Measurements from ENCODE around the gene CFHR3.
"Not testable (repeated sequence)": the region's sequence is repeated elsewhere in the genome, so short reads cannot be mapped to it uniquely, and the experiment has no call there.

The CFHR3 gene

DNA sequence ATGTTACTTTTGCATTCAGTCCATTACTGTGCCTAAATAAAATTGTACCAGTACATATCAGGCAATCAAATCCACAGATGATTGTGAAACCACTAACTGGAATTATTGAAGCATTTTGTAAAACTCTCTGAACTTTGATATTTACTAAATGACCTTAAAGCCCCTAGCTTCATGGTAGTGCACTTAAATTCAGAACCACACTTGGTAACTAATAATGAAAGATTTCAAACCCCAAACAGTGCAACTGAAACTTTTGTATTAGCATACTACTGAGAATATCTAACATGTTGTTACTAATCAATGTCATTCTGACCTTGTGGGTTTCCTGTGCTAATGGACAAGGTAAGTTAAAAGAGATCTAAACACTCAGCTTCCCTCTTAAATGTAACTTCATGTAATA lies at the start of gene CFHR3:
TSS of gene CFHR3 (plus strand) at position 238 of the 400 bp plus-strand sequence. CDS start at position 285, 47 bp downstream.
- DNase-seq (ENCODE audit: low read depth in 1 of 2, low spot score in 1 of 2), result no peak

DNA sequence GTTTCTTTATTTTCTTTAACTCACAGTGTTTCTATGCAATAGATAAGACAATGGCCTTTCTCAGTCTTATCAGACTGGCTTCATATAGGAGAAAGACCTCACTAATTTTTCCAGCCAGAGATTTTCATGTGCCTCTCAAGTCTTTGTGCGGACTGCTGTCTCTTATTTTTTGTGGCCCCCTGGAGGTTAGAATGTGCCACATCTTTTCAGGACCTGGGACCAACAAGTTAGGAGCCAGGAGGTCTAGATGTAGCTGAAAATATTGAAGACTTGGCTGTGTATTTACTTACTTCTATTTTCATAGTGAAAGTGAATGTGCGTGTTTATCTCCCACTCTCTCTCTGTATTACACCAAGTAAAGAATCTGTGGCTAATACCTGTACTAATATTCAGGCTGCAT lies 42.1 kb upstream of the CFHR3 start:
- DNase-seq (ENCODE audit: low read depth in 1 of 2, low spot score in 1 of 2), result no peak

DNA sequence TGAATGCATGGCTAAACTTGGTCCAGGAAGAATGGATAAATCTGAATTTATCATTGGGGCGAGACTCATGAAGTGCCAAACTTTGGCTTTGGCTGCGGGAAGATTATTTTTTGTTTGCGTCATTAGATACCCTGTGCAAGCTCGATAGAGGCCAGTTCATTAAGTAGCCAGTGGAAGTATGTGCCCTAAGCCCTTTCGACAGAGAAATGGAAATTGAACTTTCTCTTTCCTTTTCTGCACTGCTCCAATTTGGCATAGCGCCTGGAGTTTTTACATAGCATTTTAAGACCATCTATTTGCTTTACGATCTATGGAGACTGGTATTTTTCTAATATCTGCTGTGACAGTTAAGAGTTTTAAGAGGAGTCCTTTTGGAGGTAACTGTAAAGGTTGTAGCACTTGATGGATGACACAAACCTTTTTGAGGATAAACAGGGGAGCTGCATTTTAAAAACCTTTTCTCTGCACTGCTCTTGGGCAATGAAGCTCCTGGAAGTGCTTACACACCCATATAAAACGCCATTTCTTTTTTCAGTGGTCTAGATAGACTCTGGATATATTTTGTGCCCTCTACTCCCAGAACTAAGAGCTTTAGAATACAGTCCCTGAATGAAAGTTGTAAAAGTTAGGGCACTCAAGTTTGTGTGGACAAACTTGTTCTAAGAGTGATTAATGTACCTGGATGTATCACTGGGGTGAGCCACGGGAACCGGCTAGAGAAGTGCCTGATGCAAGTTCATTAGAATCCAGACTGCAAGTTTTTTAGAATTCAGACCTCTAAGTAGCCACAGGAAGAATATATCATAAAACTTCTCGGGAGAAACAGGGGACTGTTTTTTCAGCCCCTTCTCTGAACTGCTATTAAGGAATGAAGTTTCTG lies 41.3 kb upstream of the CFHR3 start:
- DNase-seq (ENCODE audit: low read depth in 1 of 2, low spot score in 1 of 2), result no peak

DNA sequence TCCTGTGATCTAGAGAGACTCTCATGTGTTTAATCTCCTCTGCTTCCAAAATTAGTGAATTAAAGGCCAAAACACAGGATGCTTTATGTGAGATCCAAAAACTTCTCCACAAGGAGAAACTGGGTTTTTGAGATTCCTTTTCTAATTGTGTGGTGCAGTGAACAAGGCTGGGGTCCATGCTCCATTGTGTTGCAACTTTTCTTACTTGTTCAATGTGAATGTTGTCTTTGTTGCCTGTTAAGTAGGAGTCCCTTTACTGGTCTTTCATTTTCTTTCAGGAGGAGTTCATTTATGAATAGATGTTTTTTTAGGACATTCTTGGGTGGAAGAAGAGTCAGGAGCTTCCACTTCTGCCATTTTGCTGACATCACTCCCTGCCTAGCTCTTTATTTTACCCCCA lies 40.6 kb upstream of the CFHR3 start:
- no peak for DNase-seq (ENCODE audit: low read depth in 1 of 2, low spot score in 1 of 2)

DNA sequence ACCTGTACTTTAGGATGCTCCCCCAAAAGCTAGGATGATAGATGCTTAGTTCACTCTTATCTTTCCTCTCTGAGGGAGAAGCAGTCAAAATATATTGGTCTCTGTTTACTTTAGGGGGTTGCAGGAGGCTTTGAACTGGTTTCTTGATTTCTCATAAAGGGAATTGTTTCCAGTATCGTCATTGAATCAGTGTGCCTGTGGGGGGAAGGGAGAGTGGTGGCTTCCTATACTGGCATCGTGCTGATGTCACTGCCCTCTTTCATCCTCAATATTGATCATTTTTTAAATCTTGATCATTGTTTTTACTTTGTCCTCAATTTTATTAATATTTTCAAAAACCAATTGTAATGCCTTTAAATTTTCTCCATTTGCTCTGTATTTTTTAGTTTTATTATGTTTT lies 40.2 kb upstream of the CFHR3 start:
- DNase-seq (ENCODE audit: low read depth in 1 of 2, low spot score in 1 of 2), result no peak

DNA sequence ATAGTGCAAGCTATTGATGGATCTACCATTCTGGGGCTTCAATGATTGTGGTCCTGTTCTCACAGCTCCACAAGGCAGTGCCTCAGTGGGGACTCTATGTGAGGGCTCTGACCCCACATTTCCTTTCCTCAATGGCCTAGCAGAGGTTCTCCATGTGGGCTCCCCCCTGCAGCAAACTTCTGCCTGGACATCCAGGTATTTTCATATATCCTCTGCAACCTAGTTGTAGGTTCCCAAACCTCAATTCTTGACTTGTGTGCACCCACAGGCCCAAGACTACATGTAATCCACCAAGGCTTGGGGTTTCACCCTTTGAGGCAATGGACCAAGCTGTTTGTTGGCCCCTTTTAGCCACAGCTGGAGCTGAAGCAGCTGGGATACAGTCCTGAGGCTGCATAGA lies 35.9 kb upstream of the CFHR3 start:
- no peak for DNase-seq (ENCODE audit: low read depth in 1 of 2, low spot score in 1 of 2)

DNA sequence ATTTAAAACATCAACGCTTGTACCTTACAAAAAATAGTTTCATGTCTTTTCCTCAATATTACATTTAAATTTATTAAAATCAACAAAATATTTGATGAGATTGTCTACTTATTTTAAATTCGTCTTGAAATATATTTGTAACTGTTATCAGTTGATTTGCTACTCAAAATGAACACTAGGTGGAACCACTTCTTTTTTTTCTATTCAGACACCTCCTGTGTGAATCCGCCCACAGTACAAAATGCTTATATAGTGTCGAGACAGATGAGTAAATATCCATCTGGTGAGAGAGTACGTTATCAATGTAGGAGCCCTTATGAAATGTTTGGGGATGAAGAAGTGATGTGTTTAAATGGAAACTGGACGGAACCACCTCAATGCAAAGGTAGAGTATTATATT lies 31.4 kb upstream of the CFHR3 start:
- DNase-seq (ENCODE audit: low read depth in 1 of 2, low spot score in 1 of 2), result not testable (repeated sequence)

DNA sequence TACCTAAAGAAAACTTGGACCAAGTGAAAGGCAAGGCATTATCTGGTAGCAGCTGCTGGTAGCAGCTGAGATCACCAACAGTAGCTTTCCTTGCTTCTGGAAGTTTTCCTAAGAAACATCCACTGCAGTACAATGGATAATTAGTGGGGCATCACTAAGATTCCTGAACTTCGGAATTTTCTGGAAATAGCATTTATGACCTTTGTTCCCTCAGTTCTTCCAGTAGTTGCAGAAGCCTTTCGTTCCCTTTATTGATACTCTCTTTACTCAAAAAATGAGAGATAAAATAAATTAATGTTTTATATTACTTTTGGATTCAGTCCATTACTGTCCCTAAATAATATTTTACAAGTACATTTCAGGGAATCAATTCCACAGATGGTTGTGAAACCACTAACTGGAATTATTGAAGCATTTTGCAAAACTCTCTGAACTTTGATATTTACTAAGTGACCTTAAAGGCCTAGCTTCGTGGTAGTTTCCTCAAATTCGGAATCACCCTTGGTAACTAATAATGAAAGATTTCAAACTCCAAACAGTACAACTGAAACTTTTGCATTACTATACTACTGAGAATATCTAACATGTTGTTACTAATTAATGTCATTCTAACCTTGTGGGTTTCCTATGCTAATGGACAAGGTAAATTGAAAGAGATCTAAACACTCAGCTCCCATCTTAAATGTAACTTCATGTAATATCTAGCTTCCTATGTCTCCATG lies 9.5 kb upstream of the CFHR3 start:
- not testable (repeated sequence) for DNase-seq (ENCODE audit: low read depth in 1 of 2, low spot score in 1 of 2)

DNA sequence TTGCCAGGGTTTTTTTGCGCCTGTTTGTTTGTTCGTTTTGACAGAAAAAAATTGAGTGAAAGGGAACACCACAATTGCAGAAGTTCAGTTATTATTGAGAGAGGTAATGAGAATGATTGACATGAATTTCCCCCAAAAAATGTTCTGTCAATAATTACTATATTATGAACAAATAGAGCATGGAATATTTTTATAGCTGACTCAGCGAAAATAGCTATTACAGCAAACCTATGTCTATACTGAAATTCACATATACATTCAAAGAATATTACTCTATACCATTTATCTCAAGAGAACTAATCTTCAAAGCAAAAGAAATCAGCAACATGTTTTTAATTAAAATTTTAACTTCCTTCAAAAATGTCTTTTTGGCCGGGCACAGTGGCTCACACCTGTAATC lies 4.8 kb upstream of the CFHR3 start:
- DNase-seq (ENCODE audit: low read depth in 1 of 2, low spot score in 1 of 2), result not testable (repeated sequence)

DNA sequence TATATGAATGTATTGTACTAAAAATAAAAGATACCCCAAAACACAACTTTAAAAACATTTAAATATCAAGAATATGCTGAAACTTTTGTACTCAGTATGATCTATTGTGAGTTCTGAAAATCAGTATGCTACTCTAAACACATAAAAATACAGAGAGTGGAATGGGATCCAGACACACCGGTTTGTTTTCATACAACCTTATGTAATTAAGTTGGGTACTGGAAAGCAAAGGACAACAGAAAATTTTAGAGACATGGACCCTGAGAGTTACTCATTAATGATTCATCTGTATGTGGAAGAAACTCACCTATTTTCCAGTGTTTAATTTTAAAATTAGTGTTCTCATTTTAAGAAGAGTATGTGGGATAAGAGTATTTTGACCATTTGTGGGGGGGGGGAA lies 927 bp upstream of the CFHR3 start:
- no peak for DNase-seq (ENCODE audit: low read depth in 1 of 2, low spot score in 1 of 2)

DNA sequence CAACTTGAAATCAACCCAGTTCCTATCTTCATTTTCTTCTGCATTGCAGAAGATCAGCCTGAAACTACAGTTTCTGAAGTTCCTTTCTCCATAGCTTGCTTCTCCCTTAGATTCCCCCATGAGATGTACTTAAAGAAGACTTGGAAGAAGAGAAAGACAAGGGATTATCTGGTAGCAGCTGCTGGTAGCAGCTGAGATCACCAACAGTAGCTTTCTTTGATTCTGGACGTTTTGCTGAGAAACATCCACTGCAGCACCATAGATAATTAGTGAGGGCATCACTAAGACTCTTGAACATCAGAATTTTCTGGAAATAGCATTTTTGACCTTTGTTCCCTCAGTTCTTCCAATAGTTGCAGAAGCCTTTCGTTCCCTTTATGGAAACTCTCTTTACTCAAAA lies 465 bp upstream of the CFHR3 start:
- DNase-seq (ENCODE audit: low read depth in 1 of 2, low spot score in 1 of 2), result no peak

DNA sequence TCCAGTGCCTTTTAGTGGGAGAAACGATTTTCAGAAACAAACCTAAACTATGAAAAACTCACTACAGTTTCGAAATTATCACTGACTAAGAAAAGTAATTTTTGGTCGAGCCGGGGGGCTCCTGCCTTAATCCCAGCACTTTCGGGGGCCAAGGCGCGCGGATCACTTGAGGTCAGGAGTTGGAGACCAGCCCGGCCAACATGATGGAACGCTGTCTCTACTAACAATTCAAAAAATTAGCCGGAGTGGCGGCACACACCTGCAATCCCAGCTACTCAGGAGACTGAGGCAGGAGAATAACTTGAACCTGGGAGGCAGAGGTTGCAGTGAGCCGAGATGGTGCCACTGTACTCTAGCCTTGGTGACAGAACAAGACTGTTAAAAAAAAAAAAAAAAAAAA lies 3.0 kb downstream of the CFHR3 start:
- DNase-seq (ENCODE audit: low read depth in 1 of 2, low spot score in 1 of 2), result no peak

DNA sequence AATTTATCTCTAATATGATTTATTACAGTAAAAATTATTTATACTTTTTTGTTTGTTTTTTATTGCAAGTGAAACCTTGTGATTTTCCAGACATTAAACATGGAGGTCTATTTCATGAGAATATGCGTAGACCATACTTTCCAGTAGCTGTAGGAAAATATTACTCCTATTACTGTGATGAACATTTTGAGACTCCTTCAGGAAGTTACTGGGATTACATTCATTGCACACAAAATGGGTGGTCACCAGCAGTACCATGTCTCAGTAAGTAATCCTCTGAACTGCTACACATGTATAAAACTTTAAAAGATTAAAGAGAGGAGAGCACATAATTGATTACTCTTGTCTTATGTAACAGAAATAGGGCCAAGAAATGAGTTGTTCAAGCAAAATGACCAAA lies 4.5 kb downstream of the CFHR3 start:
- DNase-seq (ENCODE audit: low read depth in 1 of 2, low spot score in 1 of 2), result no peak

DNA sequence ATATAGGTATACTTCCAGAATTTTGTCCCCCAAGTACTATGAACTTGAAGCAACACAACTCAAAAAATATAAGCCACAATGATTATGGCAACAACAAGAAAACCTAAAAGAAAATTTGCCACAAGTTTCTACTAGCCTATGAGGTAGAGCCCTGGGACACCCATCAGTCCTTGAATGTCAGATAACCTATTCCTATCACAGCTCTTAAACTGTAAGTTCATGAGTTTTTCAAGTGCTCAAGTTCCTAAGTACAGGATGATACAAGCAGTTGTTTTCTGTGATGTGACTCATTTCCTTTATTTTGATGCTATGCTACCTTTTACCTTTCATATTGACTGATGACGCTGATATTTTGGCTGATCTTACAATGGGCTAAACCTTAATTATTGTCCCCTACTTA lies 16.6 kb downstream of the CFHR3 start:
- DNase-seq (ENCODE audit: low read depth in 1 of 2, low spot score in 1 of 2), result not testable (repeated sequence)

DNA sequence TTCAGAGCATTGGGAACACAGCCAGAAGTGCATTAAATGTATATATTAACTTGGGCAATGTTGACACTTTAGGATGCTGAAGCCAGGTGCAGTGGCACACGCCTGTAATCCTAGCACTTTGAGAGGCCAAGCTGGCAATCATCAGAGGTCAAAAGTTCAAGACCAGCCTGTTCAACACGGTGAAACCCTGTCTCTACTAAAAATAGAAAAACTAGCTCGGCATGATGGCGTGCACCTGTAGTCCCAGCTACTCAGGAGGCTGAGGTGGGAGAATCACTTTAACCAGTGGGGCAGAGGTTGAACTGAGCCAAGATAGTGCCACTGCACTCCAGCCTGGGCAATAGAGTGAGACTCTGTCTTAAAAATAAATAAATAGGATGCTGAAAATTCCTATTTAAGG lies 19.5 kb downstream of the CFHR3 start:
- DNase-seq (ENCODE audit: low read depth in 1 of 2, low spot score in 1 of 2), result not testable (repeated sequence)

DNA sequence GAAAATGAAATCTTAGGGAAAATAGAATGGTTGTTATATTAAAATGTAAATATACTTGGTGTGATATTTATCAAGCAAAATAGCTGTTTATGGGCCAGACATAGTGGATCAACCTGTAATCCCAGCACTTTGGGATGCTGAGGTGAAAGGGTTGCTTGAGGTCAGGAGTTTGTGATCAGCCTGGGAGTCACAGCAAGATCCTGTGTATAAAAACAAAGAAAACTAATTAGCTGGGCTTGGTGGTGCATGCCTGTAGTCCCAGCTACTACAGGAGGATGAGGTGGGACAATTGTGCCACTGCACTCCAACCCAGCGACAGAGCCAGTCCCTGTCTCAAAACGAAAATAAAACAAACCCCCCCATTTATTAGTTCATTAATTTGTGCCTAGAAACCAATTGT lies 23.3 kb downstream of the CFHR3 start:
- DNase-seq (ENCODE audit: low read depth in 1 of 2, low spot score in 1 of 2), result no peak

DNA sequence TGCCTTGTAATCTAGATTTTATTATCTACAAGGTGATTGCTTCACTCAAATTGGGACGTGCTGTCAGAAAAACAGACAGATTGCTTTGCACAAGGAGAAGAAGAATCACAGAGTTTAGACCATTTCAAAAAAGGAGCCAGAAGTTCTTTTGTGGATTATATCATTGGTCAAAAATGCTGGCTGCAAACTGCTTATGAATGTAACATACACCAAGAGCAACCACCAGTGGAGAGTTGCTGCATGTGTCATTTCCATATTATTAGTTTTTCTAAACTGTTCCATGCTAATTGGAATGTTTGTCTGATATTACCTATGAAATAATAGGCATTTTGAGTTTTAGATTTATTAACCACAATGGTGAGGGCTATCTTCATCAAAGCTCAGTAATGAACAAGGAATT lies 27.3 kb downstream of the CFHR3 start:
- not testable (repeated sequence) for DNase-seq (ENCODE audit: low read depth in 1 of 2, low spot score in 1 of 2)

DNA sequence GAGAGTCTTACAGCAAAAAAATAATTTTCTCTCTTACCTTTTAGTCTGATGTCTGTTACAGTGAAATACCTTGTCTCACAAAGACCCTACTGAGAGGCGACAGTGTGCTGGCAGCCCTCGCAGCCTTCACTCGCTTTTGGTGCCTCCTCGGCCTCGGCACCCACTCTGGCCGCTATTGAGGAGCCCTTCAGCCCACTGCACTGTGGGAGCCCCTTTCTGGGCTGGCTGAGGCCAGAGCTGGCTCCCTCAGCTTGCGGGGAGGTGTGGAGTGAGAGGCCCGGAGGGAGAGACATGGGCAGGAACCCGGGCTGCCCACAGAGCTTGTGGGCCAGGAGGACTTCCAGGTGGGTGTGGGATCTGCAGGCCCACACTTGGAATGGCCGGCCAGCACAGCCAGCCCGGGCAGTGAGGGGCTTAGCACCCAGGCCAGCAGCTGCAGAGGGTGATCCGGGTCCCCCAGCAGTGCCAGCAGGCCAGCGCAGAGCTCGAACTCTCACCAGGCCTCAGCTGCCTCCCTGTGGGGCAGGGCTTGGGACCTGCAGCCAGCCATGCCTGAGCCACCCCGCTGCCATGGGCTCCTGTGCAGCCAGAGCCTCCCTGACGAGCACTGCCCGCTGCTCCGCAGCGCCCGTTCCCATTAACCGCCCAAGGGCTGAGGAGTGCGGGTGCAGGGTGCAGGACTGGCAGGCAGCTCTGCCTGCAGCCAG lies 34.0 kb downstream of the CFHR3 start:
- no peak for DNase-seq (ENCODE audit: low read depth in 1 of 2, low spot score in 1 of 2)

DNA sequence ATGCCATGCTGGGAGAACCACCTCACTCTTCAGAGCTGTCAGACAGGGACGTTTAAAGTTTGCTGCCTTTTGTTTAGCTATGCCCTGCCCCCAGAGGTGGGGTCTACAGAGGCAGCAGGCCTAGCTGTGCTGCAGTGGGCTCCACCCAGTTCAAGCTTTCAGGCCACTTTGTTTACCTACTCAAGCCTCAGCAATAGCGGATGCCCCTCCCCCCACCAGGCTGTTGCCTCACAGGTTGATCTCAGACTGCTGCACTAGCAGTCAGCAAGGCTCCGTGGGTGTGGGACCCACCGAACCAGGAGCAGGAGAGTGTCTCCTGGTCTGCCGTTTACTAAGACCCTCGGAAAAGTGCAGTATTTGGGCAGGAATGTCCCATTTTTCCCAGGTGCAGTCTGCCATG lies 42.8 kb downstream of the CFHR3 start:
- not testable (repeated sequence) for DNase-seq (ENCODE audit: low read depth in 1 of 2, low spot score in 1 of 2)

DNA sequence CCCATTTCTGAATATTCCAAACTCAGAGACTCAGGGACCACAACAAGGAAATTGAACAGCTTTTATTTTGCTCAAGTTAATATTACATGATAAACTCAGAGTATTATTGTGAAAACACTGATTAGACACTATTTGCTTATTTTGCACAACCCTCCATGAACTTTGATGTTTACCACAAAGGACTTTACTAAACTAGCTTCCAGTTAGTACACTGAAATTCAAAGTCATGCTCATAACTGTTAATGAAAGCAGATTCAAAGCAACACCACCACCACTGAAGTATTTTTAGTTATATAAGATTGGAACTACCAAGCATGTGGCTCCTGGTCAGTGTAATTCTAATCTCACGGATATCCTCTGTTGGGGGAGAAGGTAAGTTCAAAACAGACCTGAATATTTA lies 44.9 kb downstream of the CFHR3 start, which contains the start of gene CFHR1:
TSS of gene CFHR1 (plus strand) at position 201 of the 400 bp plus-strand sequence. CDS start at position 315, 114 bp downstream.
- not testable (repeated sequence) for DNase-seq (ENCODE audit: low read depth in 1 of 2, low spot score in 1 of 2)

DNA sequence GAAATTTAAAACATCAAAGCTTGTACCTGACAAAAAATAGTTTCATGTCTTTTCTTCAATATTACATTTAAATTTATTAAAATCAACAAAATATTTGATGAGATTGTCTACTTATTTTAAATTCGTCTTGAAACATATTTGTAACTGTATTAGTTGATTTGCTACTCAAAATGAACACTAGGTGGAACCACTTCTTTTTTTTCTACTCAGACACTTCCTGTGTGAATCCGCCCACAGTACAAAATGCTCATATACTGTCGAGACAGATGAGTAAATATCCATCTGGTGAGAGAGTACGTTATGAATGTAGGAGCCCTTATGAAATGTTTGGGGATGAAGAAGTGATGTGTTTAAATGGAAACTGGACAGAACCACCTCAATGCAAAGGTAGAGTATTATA lies 53.2 kb downstream of the CFHR3 start:
- peak in 1 of 2 donors; percentile 2 for DNase-seq (ENCODE audit: low read depth in 1 of 2, low spot score in 1 of 2)
